ENCODE measurements around the gene VPS37B. TPM values are rescaled to one million over a fixed set of nuclear protein-coding genes. Genes with fewer than 3 reads are reported as not detected.
"Not testable (repeated sequence)": the region's sequence is repeated elsewhere in the genome, so short reads cannot be mapped to it uniquely, and the experiment has no call there.

The VPS37B gene, protein sequence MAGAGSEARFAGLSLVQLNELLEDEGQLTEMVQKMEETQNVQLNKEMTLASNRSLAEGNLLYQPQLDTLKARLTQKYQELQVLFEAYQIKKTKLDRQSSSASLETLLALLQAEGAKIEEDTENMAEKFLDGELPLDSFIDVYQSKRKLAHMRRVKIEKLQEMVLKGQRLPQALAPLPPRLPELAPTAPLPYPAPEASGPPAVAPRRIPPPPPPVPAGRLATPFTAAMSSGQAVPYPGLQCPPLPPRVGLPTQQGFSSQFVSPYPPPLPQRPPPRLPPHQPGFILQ
- 34.9 TPM for total RNA-seq

GRCh38 chr12:122895704-122896636, at the start of gene VPS37B:
Gene VPS37B (minus strand): TSS chr12:122896124. CDS start chr12:122896062, 62 bp downstream.
- no peaks in the 10 kb centered on the region for H3K36me3 ChIP-seq
- peak within 1 kb of the TSS; percentile 94 to 97 for H3K4me3 ChIP-seq
- H3K4me1 ChIP-seq: peaks cover 42% of the 10 kb centered on the region
- TF ChIP-seq POLR2AphosphoS5 (IDR thresholded peaks at IDR 0.05; ENCODE audit: insufficient read depth in 1 of 2, low read depth in 1 of 2) (peak in 1 of 2 donors; percentile 76), POLR2A (IDR thresholded peaks at IDR 0.05) (peak; percentile 42 to 91), CTCF (IDR thresholded peaks at IDR 0.05) (peak in 1 of 3 experiments; percentile 22)
- H3K27ac ChIP-seq: peak within 1 kb of the TSS; percentile 95
- peak in 1 of 2 donors; percentile 89 for DNase-seq (ENCODE audit: extremely low spot score in 2 of 2)
- no peaks in the 10 kb centered on the region for H3K9me3 ChIP-seq
- no peaks in the 10 kb centered on the region for H3K27me3 ChIP-seq
- intact Hi-C loops (cut with DNase I): no loop called here

DNA sequence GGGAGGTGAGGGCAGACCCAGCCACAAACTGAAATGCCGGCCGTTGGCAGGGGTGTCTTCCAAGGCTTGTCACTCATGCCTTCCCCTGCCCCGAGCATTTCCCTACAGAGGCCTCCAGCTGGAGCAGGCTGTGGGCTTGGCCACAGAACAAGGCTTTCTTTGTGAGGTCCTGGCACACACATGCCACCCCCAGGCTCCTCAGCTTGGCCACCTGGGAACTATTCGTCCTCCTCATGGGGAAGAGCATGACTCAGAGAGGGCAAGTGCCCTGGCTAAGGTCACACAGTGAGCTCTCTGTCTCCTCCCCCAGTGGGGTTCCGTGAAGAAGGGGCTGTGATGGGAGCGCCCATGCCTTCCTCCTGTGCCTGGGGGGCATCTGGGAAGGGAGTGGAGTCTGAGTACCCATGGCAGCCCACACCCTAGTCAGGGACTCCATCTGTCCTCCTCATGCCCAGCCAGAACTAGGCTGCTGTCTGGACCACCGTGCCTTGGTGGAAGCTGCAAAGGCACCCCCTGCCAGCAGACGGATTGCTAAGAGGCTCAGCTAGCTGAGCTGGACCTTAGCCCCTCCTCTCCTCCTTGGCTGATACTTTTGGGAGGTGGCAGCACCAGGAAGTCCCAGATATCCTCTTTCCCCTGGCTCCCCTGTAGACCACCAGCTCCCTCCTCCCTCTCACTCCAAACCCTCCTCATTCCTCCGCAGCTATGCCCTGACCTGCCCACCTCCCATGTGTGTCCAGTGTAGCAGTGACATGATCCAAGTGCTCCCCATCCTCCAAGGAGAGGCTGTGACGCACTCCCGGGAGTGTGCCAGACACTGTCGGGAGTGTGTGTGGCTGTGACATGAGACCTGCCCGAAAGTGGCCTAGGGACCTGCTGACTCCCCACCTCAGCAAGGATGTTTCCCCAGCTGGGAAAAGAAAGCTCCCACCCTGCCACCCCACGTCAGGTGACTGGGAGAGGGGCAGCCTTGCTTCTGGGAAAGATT, 49.0 kb upstream of the VPS37B start:
- Histone ChIP-seq H3K27ac (peak overlapping the region; percentile 49), H3K4me3 (no peak overlapping the region), H3K9me3 (no peaks in the 10 kb centered on the region), H3K4me1 (peaks cover 54% of the 10 kb centered on the region), H3K36me3 (no peaks in the 10 kb centered on the region), H3K27me3 (no peaks in the 10 kb centered on the region)
- no peak for DNase-seq (ENCODE audit: extremely low spot score in 2 of 2)
- TF ChIP-seq POLR2A (IDR thresholded peaks at IDR 0.05) (no peak), POLR2AphosphoS5 (IDR thresholded peaks at IDR 0.05; ENCODE audit: insufficient read depth in 1 of 2, low read depth in 1 of 2) (no peak), CTCF (IDR thresholded peaks at IDR 0.05) (no peak)
- intact Hi-C loops (cut with DNase I): no loop called here

DNA sequence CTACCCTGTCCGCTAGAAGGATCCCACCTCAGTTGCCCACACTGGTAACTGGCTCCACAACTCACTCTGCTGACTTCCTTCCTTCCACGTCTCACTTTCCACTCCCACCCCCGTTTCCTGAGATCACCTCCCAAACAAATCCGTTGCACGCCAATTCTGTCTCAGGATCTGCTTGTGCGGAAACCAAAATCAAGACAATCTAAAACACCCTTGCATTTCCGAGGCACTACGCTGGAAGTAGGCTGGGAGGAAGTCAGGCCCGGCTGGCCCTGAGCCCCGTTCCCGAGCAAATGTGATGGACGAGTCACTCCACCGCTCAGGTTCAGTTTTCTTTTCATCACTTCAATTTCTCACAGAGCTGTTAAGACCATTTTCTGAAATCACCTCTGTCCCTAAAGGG, 47.3 kb upstream of the VPS37B start:
- no peaks in the 10 kb centered on the region for H3K36me3 ChIP-seq
- DNase-seq (ENCODE audit: extremely low spot score in 2 of 2): no peak
- H3K4me3 ChIP-seq: no peak overlapping the region
- H3K27ac ChIP-seq: peak overlapping the region; percentile 20
- intact Hi-C loops (cut with DNase I): no loop called here
- H3K9me3 ChIP-seq: no peaks in the 10 kb centered on the region
- no peak for TF ChIP-seq POLR2A (IDR thresholded peaks at IDR 0.05)
- no peak for TF ChIP-seq CTCF (IDR thresholded peaks at IDR 0.05)
- H3K27me3 ChIP-seq: no peaks in the 10 kb centered on the region
- H3K4me1 ChIP-seq: peaks cover 54% of the 10 kb centered on the region

DNA sequence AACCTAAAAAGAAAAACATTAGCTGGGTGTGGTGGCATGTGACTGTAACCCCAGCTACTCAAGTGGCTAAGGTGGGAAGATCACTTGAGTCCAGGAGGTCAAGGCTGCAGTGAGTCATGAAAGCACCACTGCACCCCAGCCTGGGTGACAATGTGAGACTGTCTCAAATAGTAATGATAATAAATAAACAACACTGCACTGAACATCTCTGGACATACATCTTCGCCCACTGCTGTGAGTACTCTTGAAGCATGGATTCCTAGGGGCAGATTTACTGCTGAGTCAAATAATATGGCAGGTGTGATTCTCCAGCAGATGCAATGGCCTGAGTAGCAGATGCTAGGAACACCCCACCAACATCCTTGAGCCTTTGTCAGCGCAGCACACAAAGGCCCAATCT, 46.7 kb upstream of the VPS37B start:
- H3K4me3 ChIP-seq: no peak overlapping the region
- DNase-seq (ENCODE audit: extremely low spot score in 2 of 2): no peak
- no peaks in the 10 kb centered on the region for H3K9me3 ChIP-seq
- H3K4me1 ChIP-seq: peaks cover 48% of the 10 kb centered on the region
- no peak for TF ChIP-seq POLR2AphosphoS5 (IDR thresholded peaks at IDR 0.05; ENCODE audit: insufficient read depth in 1 of 2, low read depth in 1 of 2)
- no peak for TF ChIP-seq POLR2A (IDR thresholded peaks at IDR 0.05)
- no peak for TF ChIP-seq CTCF (IDR thresholded peaks at IDR 0.05)
- peak overlapping the region; percentile 20 for H3K27ac ChIP-seq
- H3K36me3 ChIP-seq: no peaks in the 10 kb centered on the region
- H3K27me3 ChIP-seq: no peaks in the 10 kb centered on the region
- intact Hi-C loops (cut with DNase I): no loop called here

GRCh38 chr12:122941351-122941750, 45.4 kb upstream of the VPS37B start:
- H3K36me3 ChIP-seq; H3K27ac ChIP-seq; H3K4me3 ChIP-seq; H3K9me3 ChIP-seq; H3K27me3 ChIP-seq; intact Hi-C loops (cut with DNase I); DNase-seq (ENCODE audit: extremely low spot score in 2 of 2): not testable (repeated sequence)
- peaks cover 35% of the 10 kb centered on the region for H3K4me1 ChIP-seq
